HCEC 1CT (cell line): ENCODE measurements around the gene ARHGEF3.
"Not testable (repeated sequence)": the region's sequence is repeated elsewhere in the genome, so short reads cannot be mapped to it uniquely, and the experiment has no call there.

Experiments
- DNase-seq: peaks from one replicate; pipeline ENCODE4 v3.0.0-alpha.2; 2017

Gene ARHGEF3

DNA sequence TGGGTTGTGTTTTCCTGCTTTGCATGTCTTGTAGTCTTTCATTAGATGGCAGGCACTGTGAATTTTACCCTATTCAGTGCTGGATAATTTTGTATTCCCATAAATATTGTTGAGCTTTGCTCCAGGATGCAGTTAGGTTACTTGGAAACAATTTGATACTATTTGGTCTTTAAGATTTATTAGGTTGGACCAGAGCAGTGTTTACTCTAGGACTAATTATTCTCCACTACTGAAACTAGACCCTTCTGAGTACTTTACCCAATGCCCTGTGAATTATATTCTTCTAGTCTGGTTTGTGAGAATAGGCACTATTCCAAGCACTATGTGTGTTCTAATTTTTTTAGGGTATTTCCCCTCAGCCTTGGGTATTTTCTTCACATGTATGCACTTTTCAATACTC is 80.9 kb downstream of the ARHGEF3 start:
- no peak for DNase-seq

DNA sequence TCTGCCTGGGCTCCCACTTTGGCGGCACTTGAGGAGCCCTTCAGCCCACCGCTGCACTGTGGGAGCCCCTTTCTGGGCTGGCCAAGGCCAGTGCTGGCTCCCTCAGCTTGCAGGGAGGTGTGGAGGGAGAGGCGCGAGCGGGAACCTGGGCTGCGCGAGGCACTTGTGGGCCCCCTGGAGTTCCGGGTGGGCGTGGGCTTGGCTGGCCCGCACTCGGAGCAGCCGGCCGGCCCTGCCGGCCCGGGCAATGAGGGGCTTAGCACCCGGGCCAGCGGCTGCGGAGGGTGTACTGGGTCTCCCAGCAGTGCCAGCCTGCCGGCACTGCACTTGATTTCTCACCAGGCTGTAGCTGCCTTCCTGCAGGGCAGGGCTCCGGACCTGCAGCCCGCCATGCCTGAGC is 82.9 kb downstream of the ARHGEF3 start:
- not testable (repeated sequence) for DNase-seq

DNA sequence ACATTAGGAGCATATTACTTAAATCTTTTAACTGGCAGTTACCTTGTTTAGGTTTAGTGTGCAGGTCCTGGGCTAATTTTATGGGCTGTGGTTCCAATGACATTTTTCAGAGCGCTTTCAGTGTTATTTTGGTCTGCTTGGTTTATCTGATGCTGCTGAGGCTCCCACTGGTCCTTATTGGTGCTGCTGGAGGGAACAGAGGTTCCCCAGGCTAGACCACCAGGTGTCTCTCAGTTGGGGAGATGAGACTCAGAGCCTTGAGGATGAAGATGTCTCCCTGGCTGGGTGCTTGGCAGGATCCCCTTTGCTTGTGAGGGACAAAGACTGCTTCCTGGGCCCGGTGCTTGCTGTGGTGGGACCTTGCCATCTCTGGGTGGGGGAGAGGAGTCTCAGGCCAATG is 90.4 kb downstream of the ARHGEF3 start:
- DNase-seq: no peak

DNA sequence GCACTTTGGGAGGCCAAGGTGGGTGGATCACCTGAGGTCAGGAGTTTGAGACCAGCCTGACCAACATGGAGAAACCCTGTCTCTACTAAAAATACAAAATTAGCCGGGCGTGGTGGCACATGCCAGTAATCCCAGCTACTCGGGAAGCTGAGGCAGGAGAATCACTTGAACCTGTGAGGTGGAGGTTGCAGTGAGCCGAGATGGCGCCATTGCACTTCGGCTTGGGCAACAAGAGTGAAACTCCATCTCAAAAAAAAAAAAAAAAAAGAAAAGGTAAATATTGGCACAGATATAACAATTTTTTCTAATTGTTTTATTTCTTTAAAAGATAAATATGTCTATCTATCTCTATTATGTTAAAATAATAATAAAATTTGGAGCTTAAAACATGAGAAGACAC is 94.3 kb downstream of the ARHGEF3 start:
- DNase-seq: not testable (repeated sequence)

DNA sequence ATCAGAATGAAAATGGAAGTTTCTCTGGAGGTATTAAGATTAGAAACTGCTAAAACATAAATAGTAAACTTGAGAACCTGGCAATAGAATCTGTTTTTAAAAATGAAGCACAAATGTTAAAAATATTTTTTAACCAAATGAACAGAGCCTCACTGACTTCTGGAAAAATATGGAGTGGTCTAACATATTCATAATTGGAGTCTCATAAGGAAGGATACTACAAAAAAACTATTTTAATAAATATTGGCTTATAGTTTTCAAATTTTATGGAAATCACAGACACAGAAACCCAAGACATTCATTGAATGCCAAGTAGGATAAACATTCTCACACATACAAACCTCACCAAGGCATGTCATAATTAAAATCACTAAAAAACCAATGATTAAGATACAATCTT is 95.1 kb downstream of the ARHGEF3 start:
- DNase-seq: no peak

DNA sequence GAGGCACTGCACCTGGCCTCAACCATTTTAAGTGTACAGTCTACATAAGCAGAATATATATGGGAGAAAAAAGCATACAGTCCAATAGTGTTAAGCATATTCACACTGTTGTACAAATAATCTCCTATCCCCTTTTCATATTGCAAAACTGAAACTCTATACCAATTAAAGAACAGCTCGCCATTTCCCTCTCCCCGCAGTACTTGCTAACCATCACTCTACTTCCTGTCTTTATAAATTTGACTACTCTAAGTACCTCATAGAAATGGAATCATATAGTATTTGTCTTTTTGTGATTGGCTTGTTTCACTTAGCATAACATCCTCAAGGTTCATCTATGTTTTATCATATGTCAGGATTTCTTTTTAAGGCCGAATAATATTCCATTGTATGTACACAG is 97.0 kb downstream of the ARHGEF3 start:
- no peak for DNase-seq

DNA sequence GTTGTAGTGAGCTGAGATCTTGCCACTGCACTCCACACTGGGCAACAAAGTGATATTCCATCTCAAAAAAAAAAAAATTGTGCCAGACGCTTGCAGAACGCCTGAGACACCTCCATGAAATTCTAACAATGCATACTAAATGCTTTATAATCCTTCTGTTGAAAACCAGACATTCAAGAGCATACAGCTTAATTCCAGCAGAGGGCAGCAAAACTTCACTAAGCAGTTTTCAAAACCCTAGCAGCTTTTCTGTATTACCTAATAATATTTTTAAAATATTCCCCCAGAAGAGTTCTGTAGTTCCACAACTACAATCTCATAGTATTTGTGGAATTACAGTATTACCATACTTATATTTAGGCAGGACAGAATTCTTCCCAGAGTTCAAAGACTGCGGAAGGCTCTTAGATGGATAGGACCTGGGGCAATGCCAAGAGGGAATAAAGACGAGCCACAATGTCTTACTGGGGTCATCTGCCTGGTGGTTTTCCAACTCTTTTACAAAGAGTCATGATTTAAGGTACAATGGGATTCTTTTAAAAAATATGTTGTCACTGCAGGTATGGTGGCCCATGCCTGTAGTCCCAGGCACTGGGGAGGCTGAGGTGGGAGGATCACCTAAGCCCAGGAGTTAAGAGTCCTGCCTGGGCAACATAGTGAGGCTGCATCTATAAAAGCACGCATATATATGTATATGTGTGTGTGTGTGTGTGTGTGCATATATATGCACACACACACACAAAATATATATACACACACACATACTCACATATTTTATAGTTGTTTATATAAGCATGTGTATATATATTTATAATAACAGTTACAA is 99.0 kb downstream of the ARHGEF3 start:
- peak; percentile 59 for DNase-seq

- DNase-seq: no peak
These were observed 101.6 kb downstream of the ARHGEF3 start for GRCh38 chr3:56700151-56700550.

GRCh38 chr3:56694867-56695683 is 106.7 kb downstream of the ARHGEF3 start:
- DNase-seq: no peak

GRCh38 chr3:56693750-56694149 is 108.0 kb downstream of the ARHGEF3 start:
- DNase-seq: no peak

GRCh38 chr3:56692520-56693433 is 109.0 kb downstream of the ARHGEF3 start:
- DNase-seq: not testable (repeated sequence)

GRCh38 chr3:56692001-56692365 is 109.8 kb downstream of the ARHGEF3 start:
- not testable (repeated sequence) for DNase-seq

GRCh38 chr3:56691165-56692000 is 110.4 kb downstream of the ARHGEF3 start:
- peak; percentile 17 for DNase-seq

GRCh38 chr3:56689303-56689702 is 112.4 kb downstream of the ARHGEF3 start:
- DNase-seq: no peak

- no peak for DNase-seq
These were observed 113.6 kb downstream of the ARHGEF3 start for GRCh38 chr3:56688191-56688590.

DNA sequence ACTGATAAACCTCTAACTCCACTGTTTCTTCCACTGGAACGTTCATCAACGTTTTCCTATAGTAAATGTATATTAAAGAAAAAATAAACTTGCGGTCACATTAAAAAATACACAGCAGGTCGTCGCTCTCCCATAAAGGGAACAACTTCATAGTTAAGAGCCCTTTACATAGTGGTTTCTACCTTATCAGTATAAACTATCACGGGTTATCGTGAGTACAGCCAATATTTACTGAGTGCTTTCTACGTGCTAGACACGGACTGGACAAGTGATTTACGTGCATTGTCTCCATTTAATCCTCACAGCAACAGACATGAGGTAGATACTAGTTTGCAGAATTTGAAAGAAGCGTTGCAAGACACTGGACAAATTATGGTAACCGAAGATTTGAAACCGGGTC is 117.7 kb downstream of the ARHGEF3 start:
- DNase-seq: no peak

DNA sequence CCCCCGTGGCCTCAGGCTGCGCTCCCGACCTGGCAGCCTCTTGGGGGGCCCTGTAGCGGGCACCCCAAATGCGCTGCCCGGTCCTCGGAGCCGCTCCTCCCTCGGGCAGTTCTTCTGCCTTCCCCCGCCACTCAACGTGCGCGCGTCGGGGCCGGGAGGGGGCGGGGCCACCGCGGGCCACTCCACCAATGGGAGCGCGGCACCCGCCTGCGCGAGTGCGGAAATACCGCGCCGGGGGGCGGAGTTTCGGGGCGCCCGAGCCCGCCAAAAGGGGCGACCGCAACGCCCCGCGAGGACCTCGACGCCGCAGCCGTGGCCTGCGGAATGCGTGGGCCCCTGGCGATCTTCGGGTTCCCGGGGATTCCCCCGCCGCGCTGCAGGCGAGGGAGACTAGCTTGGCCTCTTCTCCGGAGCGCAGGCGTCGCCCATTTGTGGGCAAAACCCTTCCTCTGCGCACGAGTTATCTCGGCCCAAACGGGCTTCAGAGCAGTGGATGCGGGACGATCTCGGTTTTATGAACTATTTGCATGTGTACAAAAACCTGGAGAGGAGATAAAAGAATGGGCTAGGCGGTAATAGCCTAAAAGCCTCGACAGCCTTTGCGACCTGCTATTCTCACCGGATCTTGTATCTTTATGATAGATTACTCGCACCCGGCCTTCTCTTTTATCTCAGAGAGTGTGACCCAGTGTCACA is 118.5 kb downstream of the ARHGEF3 start, which contains the start of gene TASOR:
Gene TASOR (minus strand): TSS at position 144 of the 696 bp plus-strand sequence. CDS start 259 bp downstream, outside the sequence.
- DNase-seq: peak; percentile 67

GRCh38 chr3:56682462-56683121 is 119.2 kb downstream of the ARHGEF3 start:
- peak; percentile 78 for DNase-seq

GRCh38 chr3:56681984-56682461 is 119.7 kb downstream of the ARHGEF3 start:
- DNase-seq: no peak

DNA sequence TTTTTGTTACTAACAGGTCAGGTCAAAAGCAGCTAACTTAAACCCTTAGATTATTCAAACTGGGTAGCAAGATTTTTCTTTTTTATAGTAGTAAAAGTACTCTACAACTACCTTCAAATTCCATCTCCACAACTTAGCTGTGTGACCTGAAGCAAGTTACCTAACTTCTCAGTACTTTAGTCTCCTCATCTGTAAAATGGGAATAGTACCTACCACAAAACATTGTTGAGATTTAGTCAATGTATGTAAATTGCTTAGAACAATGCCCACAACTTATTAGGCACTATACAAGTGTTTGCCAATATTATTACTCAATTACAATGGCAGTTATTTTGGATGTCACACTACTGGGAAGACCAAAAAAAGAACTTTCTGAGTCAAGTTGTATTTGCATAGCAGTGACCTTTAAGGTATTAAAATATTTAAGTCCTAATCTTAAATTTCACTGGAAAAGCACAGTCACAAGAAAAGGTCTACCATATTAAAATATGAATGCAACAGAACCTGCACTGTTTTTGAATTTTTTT is 121.6 kb downstream of the ARHGEF3 start:
- no peak for DNase-seq
